ENCODE measurements around the gene MAP6. TPM values are rescaled to one million over a fixed set of nuclear protein-coding genes. Genes with fewer than 3 reads are reported as not detected.

MAP6 gene
- total and polyA plus RNA-seq, 2 experiments from 2014 or later, result 0.31 to 1.2 TPM

GRCh38 chr11:75653532-75653931, 15.3 kb downstream of the MAP6 start (continued):
- TF ChIP-seq JUNB (IDR thresholded peaks at IDR 0.05; ENCODE audit: unreplicated experiment) (no peak), REST (IDR thresholded peaks at IDR 0.05; ENCODE audit: unreplicated experiment) (no peak)

GRCh38 chr11:75652936-75653335, 15.9 kb downstream of the MAP6 start:
- Mint-ChIP-seq H3K36me3 (ENCODE audit: low read depth) (no peaks in the 10 kb centered on the region), H3K4me3 (no peak overlapping the region), H3K4me1 (peaks cover 16% of the 10 kb centered on the region; the same call in 2 of the 3 replicates), H3K27me3 (ENCODE audit: insufficient read depth, low read depth, poor library complexity) (no peaks in the 10 kb centered on the region), H3K27ac (no peak overlapping the region), H3K9me3 (no peaks in the 10 kb centered on the region)
- Histone ChIP-seq H3K79me2 (replicated peaks; ENCODE audit: insufficient read depth) (no peaks in the 10 kb centered on the region), H3K4me1 (ENCODE audit: insufficient read depth) (no peaks in the 10 kb centered on the region), H3F3A (replicated peaks; ENCODE audit: low read depth) (no peaks in the 10 kb centered on the region), H4K20me1 (replicated peaks; ENCODE audit: insufficient read depth) (no peaks in the 10 kb centered on the region), H3K27ac (ENCODE audit: low read depth) (no peak overlapping the region), H3K27me3 (ENCODE audit: insufficient read depth) (no peaks in the 10 kb centered on the region), H2AFZ (no peak overlapping the region; the same call in 1 of the 2 replicates), H3K4me2 (no peak overlapping the region), H3K36me3 (ENCODE audit: insufficient read depth) (no peaks in the 10 kb centered on the region), H3K9me2 (ENCODE audit: insufficient read depth) (no peaks in the 10 kb centered on the region), H3K4me3 (no peak overlapping the region)
- ATAC-seq, result no peak
- TF ChIP-seq CREB1 (CRISPR knock-in tag; IDR thresholded peaks at IDR 0.05; ENCODE audit: low read depth) (no peak), ZNF331 (CRISPR knock-in tag; IDR thresholded peaks at IDR 0.05; ENCODE audit: low read depth) (no peak), REST (IDR thresholded peaks at IDR 0.05; ENCODE audit: unreplicated experiment) (no peak), JUNB (IDR thresholded peaks at IDR 0.05; ENCODE audit: unreplicated experiment) (no peak), STAT1 (IDR thresholded peaks at IDR 0.05; ENCODE audit: unreplicated experiment) (no peak), EZH2phosphoT487 (IDR thresholded peaks at IDR 0.05; ENCODE audit: unreplicated experiment) (no peak), POLR2AphosphoS5 (IDR thresholded peaks at IDR 0.05; ENCODE audit: low read depth) (no peak), ZNF114 (CRISPR knock-in tag; IDR thresholded peaks at IDR 0.05) (no peak)
- TF ChIP-seq, protein P1, sequence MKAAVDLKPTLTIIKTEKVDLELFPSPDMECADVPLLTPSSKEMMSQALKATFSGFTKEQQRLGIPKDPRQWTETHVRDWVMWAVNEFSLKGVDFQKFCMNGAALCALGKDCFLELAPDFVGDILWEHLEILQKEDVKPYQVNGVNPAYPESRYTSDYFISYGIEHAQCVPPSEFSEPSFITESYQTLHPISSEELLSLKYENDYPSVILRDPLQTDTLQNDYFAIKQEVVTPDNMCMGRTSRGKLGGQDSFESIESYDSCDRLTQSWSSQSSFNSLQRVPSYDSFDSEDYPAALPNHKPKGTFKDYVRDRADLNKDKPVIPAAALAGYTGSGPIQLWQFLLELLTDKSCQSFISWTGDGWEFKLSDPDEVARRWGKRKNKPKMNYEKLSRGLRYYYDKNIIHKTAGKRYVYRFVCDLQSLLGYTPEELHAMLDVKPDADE (IDR thresholded peaks at IDR 0.05), result no peak
- TF ChIP-seq, protein P2, sequence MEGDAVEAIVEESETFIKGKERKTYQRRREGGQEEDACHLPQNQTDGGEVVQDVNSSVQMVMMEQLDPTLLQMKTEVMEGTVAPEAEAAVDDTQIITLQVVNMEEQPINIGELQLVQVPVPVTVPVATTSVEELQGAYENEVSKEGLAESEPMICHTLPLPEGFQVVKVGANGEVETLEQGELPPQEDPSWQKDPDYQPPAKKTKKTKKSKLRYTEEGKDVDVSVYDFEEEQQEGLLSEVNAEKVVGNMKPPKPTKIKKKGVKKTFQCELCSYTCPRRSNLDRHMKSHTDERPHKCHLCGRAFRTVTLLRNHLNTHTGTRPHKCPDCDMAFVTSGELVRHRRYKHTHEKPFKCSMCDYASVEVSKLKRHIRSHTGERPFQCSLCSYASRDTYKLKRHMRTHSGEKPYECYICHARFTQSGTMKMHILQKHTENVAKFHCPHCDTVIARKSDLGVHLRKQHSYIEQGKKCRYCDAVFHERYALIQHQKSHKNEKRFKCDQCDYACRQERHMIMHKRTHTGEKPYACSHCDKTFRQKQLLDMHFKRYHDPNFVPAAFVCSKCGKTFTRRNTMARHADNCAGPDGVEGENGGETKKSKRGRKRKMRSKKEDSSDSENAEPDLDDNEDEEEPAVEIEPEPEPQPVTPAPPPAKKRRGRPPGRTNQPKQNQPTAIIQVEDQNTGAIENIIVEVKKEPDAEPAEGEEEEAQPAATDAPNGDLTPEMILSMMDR (conservative IDR thresholded peaks at IDR 0.05; ENCODE audit: low read depth in 2 of 2), result no peak
- no peak for DNase-seq (ENCODE audit: low spot score)
